22Rv1 (cell line): ENCODE measurements around the gene CLDN5.

ENCODE experiments used
- ZFX ChIP-seq: fragments of 450-650 bp; IDR thresholded peaks from 2 replicates; pipeline ENCODE4 v1.6.1; 2017; ENCODE audit warnings: antibody characterized with exemption, borderline replicate concordance
- TF ChIP-seq, protein P1 (sequence below): fragments of 450-650 bp; IDR thresholded peaks from 2 replicates; pipeline ENCODE4 v1.5.1; 2017; ENCODE audit warnings: mild to moderate bottlenecking

DNA sequence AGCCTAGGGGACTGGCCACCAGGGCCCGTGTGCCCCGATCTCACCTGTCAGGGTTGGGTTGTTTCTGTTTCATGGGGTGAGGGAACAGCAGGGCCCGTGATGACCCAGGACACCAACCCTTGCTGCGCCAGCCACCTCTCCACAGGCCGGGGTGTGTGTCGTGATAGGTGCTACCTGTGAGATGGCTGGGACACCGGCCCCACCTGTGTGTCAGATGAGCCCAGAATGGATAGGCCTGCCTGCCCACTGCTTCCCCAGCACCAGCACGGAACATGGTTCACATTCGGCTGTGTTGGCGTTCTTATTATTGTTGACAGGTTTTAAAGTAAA is 7.1 kb downstream of the CLDN5 start:
- TF ChIP-seq, protein P1, sequence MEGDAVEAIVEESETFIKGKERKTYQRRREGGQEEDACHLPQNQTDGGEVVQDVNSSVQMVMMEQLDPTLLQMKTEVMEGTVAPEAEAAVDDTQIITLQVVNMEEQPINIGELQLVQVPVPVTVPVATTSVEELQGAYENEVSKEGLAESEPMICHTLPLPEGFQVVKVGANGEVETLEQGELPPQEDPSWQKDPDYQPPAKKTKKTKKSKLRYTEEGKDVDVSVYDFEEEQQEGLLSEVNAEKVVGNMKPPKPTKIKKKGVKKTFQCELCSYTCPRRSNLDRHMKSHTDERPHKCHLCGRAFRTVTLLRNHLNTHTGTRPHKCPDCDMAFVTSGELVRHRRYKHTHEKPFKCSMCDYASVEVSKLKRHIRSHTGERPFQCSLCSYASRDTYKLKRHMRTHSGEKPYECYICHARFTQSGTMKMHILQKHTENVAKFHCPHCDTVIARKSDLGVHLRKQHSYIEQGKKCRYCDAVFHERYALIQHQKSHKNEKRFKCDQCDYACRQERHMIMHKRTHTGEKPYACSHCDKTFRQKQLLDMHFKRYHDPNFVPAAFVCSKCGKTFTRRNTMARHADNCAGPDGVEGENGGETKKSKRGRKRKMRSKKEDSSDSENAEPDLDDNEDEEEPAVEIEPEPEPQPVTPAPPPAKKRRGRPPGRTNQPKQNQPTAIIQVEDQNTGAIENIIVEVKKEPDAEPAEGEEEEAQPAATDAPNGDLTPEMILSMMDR: no peak
- no peak for TF ChIP-seq ZFX
